Activated T-helper 17 cell treated with anti-CD3 and anti-CD28 coated beads, Interleukin-2, amount 50 U/mL, for 72 hours (primary cell): ENCODE data around the gene RABGAP1L. TPM values are rescaled to one million over a fixed set of nuclear protein-coding genes. Genes with fewer than 3 reads are reported as not detected.
"Not testable (repeated sequence)": the region's sequence is repeated elsewhere in the genome, so short reads cannot be mapped to it uniquely, and the experiment has no call there.

Experiments
- ATAC-seq: fragments of 150-1000 bp; cut with Tn5 transposase; replicated peaks from 2 replicates; pipeline ENCODE4 v1.10.0; 2021; ENCODE audit warnings: mild to moderate bottlenecking, moderate library complexity
- H3K27ac Mint-ChIP-seq: one replicate; pipeline ENCODE4 v1.8.0; 2022; ENCODE audit warnings: mixed read lengths
- H3K27me3 Mint-ChIP-seq: one replicate; pipeline ENCODE4 v1.8.0; 2022; ENCODE audit warnings: mixed read lengths
- H3K36me3 Mint-ChIP-seq: one replicate; pipeline ENCODE4 v1.8.0; 2022; ENCODE audit warnings: low read depth, mild to moderate bottlenecking, mixed read lengths
- H3K4me1 Mint-ChIP-seq: one replicate; pipeline ENCODE4 v1.8.0; 2022; ENCODE audit warnings: mixed read lengths
- H3K4me3 Mint-ChIP-seq: one replicate; pipeline ENCODE4 v1.8.0; 2022; ENCODE audit warnings: mild to moderate bottlenecking, mixed read lengths
- H3K9me3 Mint-ChIP-seq: one replicate; pipeline ENCODE4 v1.8.0; 2022; ENCODE audit warnings: mixed read lengths
- total RNA-seq, 2 donors: library from RNA; stranded (reverse); gene quantifications; one replicate each; pipeline ENCODE4 v1.2.3, GENCODE V29; 2022

Gene RABGAP1L
- total RNA-seq, 2 donors from 2014 or later, result 38.4 to 54.1 TPM

DNA sequence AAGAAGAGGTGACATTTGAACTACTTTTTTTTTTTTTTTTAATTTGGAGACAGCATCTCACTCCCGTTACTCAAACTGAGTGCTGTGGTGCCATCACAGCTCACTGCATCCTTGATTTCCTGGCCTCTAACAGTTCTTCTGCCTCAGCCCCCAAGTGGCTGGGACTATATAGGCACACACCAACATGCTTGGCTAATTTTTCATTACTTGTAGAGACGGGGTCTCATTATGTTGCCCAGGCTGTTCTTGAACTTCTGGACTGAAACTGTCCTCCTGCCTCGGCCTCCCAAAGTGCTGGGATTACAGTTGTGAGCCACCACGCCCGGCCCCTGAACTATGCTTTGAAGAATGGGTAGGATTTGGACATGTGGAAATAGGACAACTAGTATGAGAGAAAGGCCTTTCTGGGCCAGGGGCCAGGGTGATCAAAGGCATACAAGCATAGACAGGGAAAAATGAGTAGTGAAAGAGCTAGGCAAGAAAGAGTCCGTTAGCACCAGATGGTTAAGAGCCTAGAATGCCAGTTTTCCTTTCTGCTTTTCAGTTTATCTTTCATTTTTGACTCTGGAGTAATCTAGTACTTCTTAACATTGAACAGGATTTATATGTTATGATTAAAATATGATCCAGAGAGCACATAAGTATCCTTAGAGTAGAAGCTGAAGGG lies 6.3 kb downstream of the RABGAP1L start:
- H3K27me3 Mint-ChIP-seq, result no peaks in the 10 kb centered on the region

DNA sequence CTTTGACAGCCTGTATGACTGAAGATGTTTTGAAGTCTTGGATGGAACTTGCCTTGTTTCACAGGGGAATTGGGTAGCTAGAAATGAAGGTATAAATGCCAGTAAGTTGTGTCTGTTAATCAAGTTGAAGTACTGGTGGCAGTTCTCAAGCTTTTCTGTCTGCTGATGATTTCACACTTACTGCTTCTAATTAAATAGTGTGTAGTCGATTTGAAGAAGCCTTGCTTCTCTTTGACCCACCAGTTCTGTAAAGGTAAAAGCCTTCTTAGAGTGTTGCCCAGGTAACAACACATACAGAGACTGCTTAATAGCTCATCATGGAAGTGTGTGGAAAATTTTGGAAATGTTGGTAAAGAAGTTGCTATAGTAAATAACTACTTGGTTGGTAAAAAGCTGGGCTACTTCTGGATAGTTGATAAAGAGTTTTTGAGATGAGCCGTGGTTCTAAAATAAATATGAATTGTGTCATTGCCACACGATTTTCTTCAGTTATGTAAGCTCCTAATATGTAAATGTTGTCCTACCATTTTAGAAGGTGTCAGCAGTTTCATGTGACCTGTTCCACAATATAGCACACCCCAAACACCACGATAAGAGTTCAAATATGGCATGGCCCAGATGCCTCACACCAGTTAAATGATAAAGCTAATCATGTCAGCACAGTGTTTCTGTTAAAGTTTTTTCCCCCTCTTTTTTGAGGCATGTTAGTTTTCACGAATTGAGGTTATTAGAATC lies 7.4 kb downstream of the RABGAP1L start:
- peak overlapping the region; percentile 58 for H3K27ac Mint-ChIP-seq
- peak overlapping the region; percentile 61 for H3K4me3 Mint-ChIP-seq
- H3K4me1 Mint-ChIP-seq, result peaks cover 39% of the 10 kb centered on the region
- H3K36me3 Mint-ChIP-seq, result peaks cover 51% of the 10 kb centered on the region
- peak; percentile 55 for ATAC-seq
- no peaks in the 10 kb centered on the region for H3K27me3 Mint-ChIP-seq
- H3K9me3 Mint-ChIP-seq, result no peaks in the 10 kb centered on the region

More for the DNA sequence above, 6.3 kb downstream of the RABGAP1L start:
- peak overlapping the region; percentile 58 for H3K27ac Mint-ChIP-seq
- H3K36me3 Mint-ChIP-seq, result peaks cover 60% of the 10 kb centered on the region
- no peaks in the 10 kb centered on the region for H3K9me3 Mint-ChIP-seq
- no peak for ATAC-seq
- peaks cover 44% of the 10 kb centered on the region for H3K4me1 Mint-ChIP-seq
- peak overlapping the region; percentile 61 for H3K4me3 Mint-ChIP-seq

DNA sequence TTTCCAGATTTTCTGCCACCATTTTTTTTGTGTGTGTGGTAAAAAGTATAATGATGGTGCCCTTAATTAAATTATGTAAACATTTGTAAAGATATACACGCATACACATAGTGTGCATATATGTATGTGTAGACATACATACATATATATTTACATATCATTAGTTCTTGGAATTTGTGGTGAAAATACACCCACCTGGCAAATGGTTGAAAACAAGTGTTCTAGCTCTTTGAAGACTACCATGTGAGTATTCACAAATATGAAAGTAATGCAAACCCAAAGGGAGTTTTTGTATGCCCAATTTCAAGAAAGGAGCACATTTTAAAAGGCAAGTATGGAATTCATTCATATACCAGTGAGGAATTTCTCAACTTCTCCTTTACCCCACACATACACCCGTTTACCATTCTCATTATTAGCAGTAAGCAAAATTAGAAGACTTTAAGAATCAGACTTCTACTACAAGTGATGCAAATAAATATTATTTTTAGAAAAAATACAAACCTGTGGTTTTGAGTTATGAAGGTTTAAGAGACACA lies 8.0 kb downstream of the RABGAP1L start:
- H3K4me1 Mint-ChIP-seq, result peaks cover 43% of the 10 kb centered on the region
- H3K4me3 Mint-ChIP-seq, result peak overlapping the region; percentile 61
- no peaks in the 10 kb centered on the region for H3K9me3 Mint-ChIP-seq
- no peaks in the 10 kb centered on the region for H3K27me3 Mint-ChIP-seq
- H3K36me3 Mint-ChIP-seq, result peaks cover 44% of the 10 kb centered on the region
- H3K27ac Mint-ChIP-seq, result peak overlapping the region; percentile 58
- peak; percentile 66 for ATAC-seq

DNA sequence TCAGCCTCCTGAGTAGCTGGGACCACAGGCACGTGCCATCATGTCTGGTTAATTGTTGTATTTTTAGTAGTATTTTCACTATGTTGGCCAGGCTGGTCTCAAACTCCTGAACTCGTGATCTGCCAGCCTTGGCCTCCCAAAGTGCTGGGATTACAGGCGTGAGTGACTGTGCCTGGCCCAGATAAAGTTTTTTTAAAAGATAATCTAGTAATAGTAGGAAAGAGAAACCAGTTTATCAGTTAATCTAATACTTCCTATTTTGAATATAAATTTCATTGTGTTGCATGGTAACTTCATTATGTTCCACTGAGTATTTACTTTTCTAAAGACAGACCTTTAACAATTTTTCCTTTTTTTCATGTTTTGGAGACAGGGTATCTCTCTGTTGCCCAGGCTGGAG lies 10.0 kb downstream of the RABGAP1L start:
- Mint-ChIP-seq H3K4me3 (no peak overlapping the region), H3K36me3 (peaks cover 39% of the 10 kb centered on the region), H3K9me3 (no peaks in the 10 kb centered on the region), H3K27ac (no peak overlapping the region), H3K27me3 (no peaks in the 10 kb centered on the region), H3K4me1 (peaks cover 39% of the 10 kb centered on the region)
- no peak for ATAC-seq

DNA sequence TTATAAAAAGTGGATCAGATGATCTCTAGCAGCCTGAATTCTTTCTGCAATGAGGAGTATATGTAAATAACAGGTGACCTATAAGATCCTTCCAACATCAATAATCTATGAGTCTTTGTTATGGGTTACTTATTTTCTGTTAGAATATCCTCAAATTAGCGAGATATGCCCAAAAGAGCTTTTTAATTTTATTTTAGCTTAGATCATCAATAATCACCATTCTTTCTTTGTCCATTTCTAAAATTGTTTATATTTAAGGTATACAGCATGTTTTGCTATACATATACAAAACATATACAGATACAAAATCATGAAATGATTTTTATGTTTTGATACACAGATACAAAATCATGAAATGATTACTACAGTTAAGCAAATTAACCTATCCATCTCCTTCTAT lies 11.8 kb downstream of the RABGAP1L start:
- no peaks in the 10 kb centered on the region for H3K9me3 Mint-ChIP-seq
- no peak overlapping the region for H3K27ac Mint-ChIP-seq
- no peak overlapping the region for H3K4me3 Mint-ChIP-seq
- no peaks in the 10 kb centered on the region for H3K27me3 Mint-ChIP-seq
- peaks cover 29% of the 10 kb centered on the region for H3K4me1 Mint-ChIP-seq
- ATAC-seq, result no peak
- peaks cover 26% of the 10 kb centered on the region for H3K36me3 Mint-ChIP-seq

DNA sequence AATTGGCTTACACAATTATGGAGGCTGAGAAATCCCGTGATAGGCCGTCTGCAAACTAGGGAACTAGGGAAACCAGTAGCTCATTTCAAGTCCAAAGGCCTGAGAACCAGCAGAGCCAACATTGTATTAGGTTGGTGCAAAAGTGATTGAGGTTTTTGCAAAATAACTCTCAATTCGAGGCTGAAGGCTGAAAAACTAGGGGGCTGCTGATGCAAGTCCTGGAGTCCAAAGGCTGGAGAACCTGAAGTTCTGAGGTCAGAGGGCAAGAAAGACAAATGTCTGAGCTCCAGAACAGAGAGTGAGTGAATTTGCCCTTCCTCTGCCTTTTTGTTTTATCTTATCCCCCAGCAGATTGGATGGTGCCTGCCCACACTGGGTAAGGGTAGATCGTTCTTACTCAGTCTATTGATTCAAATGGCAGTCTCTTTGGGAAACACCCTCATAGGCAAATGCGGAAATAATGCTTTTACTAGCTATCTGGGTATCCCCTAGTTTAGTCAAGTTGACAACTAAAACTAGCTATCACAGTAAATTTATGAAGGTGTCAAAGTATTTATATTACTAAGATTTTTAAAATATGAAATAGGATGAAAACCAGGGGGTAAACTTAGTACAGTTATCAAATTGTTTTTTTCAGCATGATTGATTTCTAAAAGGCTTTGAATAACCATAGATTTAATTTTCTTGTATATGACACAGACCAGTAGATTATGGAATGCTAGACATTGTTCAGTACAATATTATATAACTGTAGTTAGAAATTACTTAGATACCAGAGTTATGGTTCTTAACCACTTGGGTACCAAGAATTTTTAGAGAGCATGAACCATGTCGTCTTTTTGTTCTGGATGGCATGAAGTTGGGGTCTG lies 15.4 kb downstream of the RABGAP1L start:
- Mint-ChIP-seq H3K36me3 (peaks cover 28% of the 10 kb centered on the region), H3K4me3 (peak overlapping the region; percentile 58), H3K4me1 (peaks cover 22% of the 10 kb centered on the region), H3K27me3 (no peaks in the 10 kb centered on the region), H3K27ac (peak overlapping the region; percentile 58), H3K9me3 (no peaks in the 10 kb centered on the region)
- ATAC-seq, result peak; percentile 97

DNA sequence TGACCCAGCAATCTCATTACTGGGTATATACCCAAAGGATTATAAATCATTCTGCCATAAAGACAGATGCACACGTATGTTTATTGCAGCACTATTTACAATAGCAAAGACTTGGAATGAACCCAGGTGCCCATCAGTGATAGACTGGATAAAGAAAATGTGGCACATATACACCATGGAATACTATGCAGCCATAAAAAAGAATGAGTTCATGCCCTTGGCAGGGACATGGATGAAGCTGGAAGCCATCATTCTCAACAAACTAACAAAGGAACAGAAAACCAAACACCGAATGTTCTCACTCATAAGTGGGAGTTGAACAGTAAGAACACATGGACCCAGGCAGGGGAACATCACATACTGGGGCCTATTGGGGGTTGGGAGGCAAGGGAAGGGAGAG lies 19.1 kb downstream of the RABGAP1L start:
- not testable (repeated sequence) for H3K27ac Mint-ChIP-seq, H3K9me3 Mint-ChIP-seq, H3K27me3 Mint-ChIP-seq, ATAC-seq, H3K4me3 Mint-ChIP-seq
- H3K4me1 Mint-ChIP-seq, result peaks cover 15% of the 10 kb centered on the region
- H3K36me3 Mint-ChIP-seq, result peaks cover 21% of the 10 kb centered on the region

DNA sequence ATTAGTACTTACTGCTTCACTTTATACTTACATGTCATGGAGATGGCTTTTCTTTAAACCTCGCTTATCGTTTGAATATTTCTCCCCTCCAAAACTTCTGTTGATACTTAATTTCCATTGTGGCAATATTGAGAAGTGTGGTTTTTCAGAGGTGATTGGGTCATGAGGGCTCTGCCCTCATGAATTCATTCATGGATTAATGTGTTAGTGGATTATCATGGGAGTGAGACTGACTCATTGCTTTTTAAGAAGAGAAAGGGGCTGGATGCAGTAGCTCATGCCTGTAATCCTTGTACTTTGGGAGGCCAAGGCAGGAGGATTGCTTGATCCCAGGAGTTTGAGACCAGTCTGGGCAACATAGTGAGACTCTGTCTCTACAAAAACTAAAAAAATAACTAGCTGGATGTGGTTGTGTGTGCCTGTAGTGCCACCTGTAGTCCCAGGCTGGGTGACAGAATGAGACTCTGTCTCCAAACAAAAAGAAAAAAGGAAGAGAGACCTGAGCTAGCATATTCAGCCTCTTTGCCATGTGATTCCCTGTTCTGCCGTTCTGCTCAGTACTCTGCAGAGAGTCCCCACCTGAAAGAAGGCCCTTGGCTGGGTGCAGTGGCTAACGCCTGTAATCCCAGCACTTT lies 30.2 kb downstream of the RABGAP1L start:
- H3K27ac Mint-ChIP-seq, result peak overlapping the region; percentile 67
- no peaks in the 10 kb centered on the region for H3K27me3 Mint-ChIP-seq
- peak overlapping the region; percentile 8 for H3K4me3 Mint-ChIP-seq
- H3K4me1 Mint-ChIP-seq, result peaks cover 26% of the 10 kb centered on the region
- no peaks in the 10 kb centered on the region for H3K9me3 Mint-ChIP-seq
- H3K36me3 Mint-ChIP-seq, result no peaks in the 10 kb centered on the region
- ATAC-seq, result no peak

DNA sequence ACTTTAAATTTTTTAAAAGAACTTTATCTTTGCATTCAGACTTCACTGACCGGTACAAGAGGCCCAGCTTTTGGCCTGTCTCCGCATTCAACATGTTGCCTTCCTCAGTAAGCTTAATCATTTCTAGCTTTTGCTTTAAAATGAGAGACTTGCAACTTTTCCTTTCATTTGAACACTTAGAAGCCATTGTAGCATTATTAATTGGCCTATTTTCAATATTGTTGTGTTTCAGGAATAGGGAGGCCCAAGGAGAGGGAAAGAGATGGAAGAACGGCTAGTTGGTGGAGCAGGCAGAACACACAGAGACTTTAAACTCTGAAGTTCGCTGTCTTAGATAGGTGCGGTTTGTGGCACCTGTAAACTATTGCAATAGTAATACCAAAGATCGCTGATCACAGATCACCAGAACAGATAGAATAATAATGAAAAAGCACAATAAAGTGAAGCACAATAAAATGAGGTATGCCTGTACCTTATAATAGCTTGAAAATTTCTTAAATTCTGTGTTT lies 31.4 kb downstream of the RABGAP1L start:
- no peaks in the 10 kb centered on the region for H3K27me3 Mint-ChIP-seq
- no peaks in the 10 kb centered on the region for H3K36me3 Mint-ChIP-seq
- peak overlapping the region; percentile 15 for H3K4me3 Mint-ChIP-seq
- ATAC-seq, result no peak
- peak overlapping the region; percentile 40 for H3K27ac Mint-ChIP-seq
- H3K4me1 Mint-ChIP-seq, result peaks cover 29% of the 10 kb centered on the region
- no peaks in the 10 kb centered on the region for H3K9me3 Mint-ChIP-seq

DNA sequence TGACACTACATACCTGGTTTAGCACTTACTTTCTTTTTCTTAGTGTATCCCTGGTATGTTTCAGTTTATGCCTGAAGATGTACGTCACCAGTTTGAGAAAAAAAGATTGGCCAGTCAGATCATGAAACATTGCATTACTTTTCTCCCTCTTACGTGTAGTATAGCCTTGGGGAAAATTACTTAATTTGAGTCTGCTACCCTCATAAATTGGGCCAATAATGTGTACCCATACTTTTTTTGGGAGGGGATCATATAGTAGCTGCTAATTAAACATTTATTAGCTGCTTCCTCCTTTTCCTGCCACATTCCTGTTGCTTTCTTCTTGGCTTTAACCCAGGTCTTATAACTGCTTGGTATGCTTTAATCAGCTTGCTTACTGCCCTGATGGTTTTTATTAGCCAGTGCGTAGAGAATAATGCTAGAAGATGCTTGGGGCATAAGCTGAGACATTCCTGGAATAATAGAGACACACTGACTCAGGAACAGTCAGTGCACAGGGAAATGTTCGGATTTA lies 32.1 kb downstream of the RABGAP1L start:
- Mint-ChIP-seq H3K4me3 (no peak overlapping the region), H3K27me3 (no peaks in the 10 kb centered on the region), H3K36me3 (no peaks in the 10 kb centered on the region), H3K27ac (peak overlapping the region; percentile 31), H3K4me1 (peaks cover 29% of the 10 kb centered on the region), H3K9me3 (no peaks in the 10 kb centered on the region)
- peak; percentile 74 for ATAC-seq

DNA sequence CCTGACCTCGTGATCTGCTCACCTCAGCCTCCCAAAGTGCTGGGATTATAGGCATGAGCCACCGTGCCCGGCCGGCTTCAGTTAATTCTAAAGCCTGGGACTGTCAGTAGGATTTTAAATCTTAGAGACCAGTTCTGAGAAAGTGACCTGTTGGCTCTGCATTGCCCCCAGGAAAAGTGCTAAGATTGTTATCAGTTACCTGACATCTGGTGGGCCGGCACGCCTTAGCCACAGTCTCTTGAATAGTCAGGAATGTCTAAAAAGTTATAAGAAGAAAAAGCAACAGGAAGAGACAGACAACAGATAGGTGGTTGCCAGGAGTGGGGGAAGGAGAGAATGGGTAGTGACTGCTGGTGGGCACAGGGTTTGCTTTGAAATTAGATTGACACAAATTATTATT lies 35.1 kb downstream of the RABGAP1L start:
- Mint-ChIP-seq H3K36me3 (no peaks in the 10 kb centered on the region), H3K27ac (no peak overlapping the region), H3K4me3 (no peak overlapping the region), H3K27me3 (no peaks in the 10 kb centered on the region), H3K9me3 (no peaks in the 10 kb centered on the region), H3K4me1 (peaks cover 31% of the 10 kb centered on the region)
- no peak for ATAC-seq

DNA sequence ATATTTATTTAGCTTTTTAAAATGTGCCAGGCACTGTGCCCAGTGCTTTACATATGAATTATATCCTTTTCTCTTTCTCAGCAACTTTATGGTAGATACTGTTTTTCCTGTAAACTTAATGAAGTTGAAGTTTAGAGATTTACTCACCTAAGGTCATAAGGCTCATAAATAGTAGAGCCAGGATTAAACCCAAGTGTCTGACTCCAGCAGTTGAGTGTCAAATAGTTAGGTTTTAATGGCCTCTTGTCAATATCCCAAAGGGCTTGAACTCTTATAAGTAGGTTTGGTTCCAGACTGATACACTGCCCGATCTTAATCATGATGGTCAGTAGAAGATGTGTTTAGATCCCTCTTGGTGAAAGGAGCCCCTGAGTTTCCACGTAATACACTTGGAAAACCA lies 37.8 kb downstream of the RABGAP1L start:
- no peaks in the 10 kb centered on the region for H3K27me3 Mint-ChIP-seq
- H3K27ac Mint-ChIP-seq, result no peak overlapping the region
- H3K36me3 Mint-ChIP-seq, result no peaks in the 10 kb centered on the region
- H3K4me3 Mint-ChIP-seq, result no peak overlapping the region
- ATAC-seq, result no peak
- H3K4me1 Mint-ChIP-seq, result peaks cover 19% of the 10 kb centered on the region
- H3K9me3 Mint-ChIP-seq, result no peaks in the 10 kb centered on the region

DNA sequence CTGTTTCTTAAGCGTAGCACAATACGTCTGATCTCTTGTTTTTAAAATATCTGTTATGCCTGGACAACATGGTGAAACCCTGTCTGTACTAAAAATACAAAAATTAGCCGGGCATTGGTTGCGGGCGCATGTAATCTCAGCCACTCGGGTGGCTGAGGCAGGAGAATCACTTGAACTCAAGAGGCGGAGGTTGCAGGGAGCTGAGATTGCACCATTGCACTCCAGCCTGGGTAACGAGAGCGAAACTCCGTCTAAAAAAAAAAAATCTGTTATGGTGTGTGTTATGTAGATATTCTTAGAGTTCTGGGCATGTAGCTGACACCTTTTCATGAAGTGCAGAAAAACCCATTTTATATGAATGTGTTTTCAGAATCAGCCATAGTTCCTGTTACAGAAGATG lies 38.2 kb downstream of the RABGAP1L start:
- no peak for ATAC-seq
- Mint-ChIP-seq H3K27ac (no peak overlapping the region), H3K36me3 (no peaks in the 10 kb centered on the region), H3K4me1 (peaks cover 19% of the 10 kb centered on the region), H3K4me3 (no peak overlapping the region), H3K27me3 (no peaks in the 10 kb centered on the region), H3K9me3 (no peaks in the 10 kb centered on the region)

DNA sequence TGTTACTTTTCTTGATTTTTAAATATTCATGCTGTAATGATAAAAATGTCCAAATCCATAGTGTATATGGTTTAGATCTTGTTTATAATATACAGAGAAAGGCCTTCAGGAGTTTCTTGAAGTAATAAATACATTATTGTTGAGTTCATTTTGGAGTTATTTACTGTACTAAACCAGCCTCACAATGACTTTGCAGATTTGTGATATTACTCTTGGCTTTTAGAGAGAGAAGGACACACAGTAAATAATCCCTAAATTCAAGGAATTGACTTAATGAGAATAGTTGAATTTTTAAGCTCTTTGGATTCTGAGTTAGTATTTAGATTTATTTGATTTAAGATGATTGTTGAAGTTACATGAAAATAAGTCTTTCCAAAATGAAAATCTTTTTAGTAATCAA lies 38.9 kb downstream of the RABGAP1L start:
- no peak overlapping the region for H3K4me3 Mint-ChIP-seq
- no peaks in the 10 kb centered on the region for H3K27me3 Mint-ChIP-seq
- H3K27ac Mint-ChIP-seq, result no peak overlapping the region
- ATAC-seq, result no peak
- H3K36me3 Mint-ChIP-seq, result no peaks in the 10 kb centered on the region
- peaks cover 2% of the 10 kb centered on the region for H3K9me3 Mint-ChIP-seq
- peaks cover 23% of the 10 kb centered on the region for H3K4me1 Mint-ChIP-seq
